GM18858 (cell line): ENCODE data around the gene COPRS.

Experiments used
- ATAC-seq: cut with Tn5 transposase; IDR thresholded peaks from one replicate; pipeline ENCODE4 v1.9.1; 2021; ENCODE audit not compliant: unreplicated experiment

Gene COPRS, protein sequence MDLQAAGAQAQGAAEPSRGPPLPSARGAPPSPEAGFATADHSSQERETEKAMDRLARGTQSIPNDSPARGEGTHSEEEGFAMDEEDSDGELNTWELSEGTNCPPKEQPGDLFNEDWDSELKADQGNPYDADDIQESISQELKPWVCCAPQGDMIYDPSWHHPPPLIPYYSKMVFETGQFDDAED

DNA sequence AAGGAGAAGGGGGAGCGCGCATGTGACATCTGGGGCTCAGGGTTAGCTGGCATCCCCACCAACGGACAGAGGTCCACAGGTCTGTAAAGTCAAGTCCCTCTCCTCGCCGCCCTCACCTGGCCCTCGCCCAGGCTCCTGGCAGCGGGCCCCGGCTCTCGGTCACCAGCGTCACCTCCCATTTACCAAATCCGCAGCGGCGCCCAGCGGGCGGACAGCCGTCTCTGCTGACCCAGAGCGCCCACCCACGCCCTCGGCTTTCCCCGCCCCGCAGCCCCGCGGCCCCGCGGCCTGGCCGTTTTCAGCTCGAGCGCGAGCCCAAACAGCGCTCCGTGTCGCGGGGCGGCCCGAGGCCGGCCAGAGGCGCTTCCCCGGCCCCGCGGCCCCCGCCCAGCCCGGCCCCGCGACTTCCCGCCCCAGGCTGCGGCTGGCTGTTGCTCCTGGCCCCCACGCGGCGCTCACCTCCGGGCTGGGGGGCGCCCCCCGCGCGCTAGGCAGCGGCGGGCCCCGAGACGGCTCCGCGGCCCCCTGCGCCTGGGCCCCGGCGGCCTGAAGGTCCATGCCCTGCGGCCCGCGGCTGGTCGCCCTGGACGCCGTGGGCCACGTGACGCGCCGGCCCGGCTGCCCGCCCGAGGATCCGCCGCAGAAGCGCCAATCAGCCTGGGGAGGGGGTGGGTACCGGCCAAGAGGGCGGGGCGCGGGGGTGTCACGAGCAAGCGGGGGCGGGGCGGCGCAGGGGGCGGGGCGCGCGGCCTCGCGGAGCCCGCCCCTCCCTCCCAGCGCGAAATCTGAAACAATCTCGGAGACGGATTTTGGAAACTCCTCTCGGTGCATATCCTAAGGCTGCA, at the start of gene COPRS:
COPRS (minus strand) TSS at position 603 of the 845 bp plus-strand sequence; CDS start at position 558, 45 bp downstream.
- ATAC-seq = no peak

DNA sequence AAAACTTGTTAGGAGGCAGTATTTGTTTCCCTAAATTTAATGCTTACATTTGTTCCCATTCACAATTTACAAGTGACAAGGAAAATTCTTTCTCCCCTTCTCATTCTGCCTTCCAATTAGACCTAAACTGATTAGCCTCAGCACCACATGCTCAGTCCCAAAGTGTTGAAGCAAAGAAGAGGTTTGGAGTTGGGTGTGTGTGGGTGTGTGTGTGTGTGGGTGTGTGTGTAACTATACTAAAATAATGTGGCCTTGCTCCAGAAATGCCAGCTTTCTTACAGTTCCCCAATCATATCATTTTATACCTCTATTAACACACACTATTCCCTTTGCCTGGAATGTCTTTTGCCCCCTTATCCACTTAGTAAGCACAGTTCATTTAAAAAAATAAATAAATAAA, 49.3 kb upstream of the COPRS start:
- ATAC-seq = no peak

- ATAC-seq = no peak
Measured at GRCh38 chr17:31907342-31907962, 48.4 kb upstream of the COPRS start.

DNA sequence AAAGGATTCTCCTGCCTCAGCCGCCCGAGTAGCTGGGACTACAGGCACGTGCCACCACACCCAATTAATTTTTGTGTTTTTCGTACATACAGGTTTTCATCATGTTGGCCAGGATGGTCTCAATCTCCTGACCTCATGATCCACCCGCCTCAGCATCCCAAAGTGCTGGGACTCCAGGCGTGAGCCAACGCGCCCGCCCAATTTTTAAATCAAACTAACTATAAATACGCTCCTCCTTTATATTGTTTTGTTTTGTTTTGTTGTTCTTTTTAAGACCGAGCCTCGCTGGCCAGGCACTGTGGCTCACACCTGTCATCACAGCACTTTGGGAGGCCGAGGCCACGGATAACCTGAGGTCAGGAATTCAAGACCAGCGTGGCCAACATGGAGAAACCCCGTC, 44.4 kb upstream of the COPRS start:
- ATAC-seq = no peak

DNA sequence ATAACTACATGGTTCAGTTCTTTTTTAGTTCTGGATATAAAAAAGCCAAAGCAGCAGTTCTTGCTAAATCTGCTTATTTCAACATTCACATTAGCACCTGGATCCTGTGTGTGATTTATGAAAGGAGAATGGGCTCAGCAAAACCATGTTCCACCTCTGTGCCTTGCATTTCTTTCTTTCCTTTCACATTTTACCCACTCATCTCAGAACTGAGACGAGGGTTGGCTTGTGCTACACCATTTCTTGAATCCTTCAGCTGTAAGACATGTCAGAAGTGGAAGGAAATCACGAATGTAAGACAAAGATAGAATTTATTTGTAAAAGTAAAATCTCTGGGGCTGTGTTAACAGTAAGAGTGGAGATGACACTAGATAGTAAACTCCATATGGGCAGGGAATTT, 43.6 kb upstream of the COPRS start:
- no peak for ATAC-seq

GRCh38 chr17:31900877-31901276, 41.8 kb upstream of the COPRS start:
- no peak for ATAC-seq

DNA sequence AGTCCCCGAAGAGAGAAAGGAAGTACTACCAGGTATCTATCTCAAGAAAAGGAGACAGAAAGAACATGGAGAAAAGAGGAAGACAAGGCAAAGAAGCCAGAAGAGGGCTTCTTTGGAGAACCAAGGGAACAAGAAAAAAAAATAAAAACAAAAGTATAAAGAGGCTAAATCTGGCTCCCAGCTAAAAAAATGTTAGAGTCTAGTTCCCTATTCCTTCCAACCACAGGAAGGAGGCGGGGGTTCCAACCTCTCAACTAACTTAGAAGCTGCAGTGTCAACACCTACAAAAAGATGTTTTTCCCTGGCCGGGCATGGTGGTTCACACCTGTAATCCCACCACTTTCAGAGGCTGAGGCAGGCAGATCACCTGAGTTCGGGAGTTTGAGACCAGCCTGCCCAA, 29.1 kb upstream of the COPRS start:
- no peak for ATAC-seq

GRCh38 chr17:31882571-31882970, 23.5 kb upstream of the COPRS start:
- ATAC-seq = no peak

GRCh38 chr17:31880311-31880710, 21.3 kb upstream of the COPRS start:
- ATAC-seq = no peak

DNA sequence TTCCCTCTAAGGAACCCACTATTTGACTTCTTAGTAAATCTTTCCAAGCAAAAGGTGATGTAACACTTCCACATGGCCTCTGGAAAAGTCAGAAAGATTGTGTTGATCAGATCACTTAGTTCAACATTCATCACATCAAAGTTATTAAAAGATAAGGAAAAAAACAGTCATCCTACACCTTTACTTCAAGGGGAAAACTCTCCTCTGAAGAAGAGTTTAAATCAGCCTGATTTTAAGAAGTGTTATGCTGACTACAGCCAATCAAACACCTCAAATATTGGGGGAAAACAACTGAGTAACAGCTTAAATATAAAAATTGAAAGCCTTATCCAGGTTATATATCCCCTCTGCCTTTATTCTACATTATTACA, 19.6 kb upstream of the COPRS start:
- no peak for ATAC-seq

GRCh38 chr17:31877911-31878702, 19.1 kb upstream of the COPRS start:
- ATAC-seq = no peak

GRCh38 chr17:31877341-31877740, 18.3 kb upstream of the COPRS start:
- ATAC-seq = no peak

DNA sequence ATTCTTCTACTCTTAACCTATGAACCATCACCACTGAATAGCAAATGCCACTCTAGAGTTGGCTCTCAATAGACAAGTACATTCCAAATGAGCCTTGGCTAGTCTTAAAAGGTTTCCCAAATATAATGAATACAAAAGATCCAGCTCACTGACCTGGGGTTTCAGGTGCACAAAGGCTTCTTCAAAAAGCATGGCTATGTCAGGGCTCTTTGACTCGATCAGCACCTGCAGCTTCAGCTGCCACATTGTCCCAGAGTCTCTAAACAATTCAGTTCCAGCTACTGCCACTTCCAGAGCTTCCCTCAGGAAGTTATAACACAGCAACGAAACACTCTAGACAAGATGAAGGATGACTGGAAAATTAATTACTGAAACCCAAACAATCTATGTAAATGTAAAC, 16.0 kb upstream of the COPRS start:
- ATAC-seq = no peak

GRCh38 chr17:31869797-31870568, 10.9 kb upstream of the COPRS start:
- ATAC-seq = no peak

GRCh38 chr17:31869031-31869430, 10.0 kb upstream of the COPRS start:
- ATAC-seq = no peak

DNA sequence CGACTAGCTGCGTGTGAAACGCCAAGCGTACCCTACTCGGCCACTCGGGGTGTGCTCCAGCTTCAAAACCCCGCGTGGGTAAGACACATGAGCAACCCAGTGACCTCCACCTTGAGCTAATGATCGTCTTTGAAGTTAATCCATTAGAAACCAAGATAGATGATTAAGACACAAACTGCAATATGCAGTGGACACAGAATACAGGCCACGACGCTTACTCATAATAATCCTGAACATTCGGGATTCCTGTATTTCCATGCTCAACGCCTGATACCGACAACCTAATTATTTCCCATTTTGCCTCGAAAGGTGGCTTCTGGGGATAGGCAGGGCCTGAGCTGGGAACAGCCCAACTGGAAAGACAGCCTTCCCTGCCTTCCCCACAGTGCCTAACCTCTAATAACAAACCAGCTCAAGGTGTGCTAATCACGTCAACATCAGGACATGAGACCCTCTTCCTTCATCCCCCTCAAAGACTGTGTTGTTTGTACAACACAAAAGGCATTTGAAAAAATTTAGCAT, 504 bp upstream of the COPRS start:
- ATAC-seq = no peak

DNA sequence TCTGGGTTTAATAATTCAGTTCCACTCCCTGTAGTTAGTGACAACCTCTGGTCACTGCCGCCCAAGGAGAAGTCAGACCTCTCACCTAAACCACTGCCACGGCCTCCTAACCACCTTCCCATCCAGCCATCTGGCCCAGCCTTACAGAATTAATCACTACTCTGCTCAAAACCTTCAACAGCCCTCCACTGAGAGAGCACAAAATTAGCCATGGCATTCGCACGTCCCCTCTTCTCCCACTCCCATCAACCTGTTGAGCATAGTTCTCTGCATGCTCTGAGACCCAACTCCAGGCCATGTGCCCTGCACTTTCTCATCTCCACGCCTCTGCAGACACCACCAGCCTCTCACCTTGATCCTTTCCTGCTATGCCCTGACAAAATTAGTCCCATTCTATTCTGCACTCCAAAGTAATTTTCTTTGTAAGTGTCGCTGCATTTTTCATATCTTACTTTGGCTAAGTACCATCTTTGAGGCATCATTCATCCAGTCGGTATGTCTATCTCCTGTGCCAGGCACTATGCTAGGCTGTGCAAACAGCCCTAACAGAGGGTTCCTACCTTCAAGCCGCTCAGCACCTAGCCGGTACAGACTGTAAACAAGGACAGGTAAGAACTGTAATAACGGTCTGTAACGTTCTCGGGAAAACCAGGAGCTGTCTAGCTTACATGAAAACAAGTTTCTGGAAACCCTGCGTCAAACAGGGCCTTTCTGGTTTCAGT, 963 bp downstream of the COPRS start:
- no peak for ATAC-seq

DNA sequence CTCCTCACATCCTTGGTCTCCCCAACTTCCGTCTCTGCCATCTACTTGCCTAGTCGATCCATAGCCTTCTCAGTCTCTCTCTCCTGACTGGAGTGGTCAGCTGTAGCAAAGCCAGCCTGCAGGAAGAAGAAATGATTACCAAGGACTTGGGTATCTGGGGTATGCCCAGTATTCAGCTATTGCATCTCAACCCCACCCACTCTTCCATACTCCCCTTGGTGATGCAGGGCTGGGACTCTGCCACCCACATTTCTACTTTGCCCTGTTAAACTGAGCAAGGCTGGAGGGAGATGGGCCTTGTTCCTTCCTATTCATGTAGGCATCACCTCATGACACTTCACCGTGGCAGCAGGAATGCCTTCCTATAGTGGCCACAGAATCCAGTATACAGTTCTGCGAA, 2.3 kb downstream of the COPRS start:
- no peak for ATAC-seq

DNA sequence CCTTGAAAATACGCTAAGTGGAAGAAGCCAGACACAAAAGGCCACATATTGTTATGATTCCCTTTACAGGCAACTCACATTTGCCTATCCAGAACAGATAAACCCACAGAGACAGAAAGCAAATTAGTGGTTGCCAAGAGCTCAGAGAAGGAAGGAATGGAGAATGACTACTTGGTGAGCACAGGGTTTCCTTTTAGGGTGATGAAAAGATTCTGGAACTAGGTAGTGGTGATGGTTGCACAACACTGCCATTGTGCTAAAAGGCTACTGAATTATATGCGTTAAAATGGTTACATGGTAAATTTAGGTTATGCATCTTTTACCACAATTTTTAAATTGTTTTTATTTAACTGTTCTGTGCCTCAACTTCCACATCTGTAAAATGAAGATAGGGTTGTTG, 4.4 kb downstream of the COPRS start:
- no peak for ATAC-seq
